LNCaP clone FGC (cell line): ENCODE results near the gene FLYWCH1.

ENCODE experiments used
- DNase-seq: peaks from one replicate; pipeline ENCODE4 v3.0.0-alpha.2; 2011; ENCODE audit warnings: low read depth
- H3K4me3 ChIP-seq: 2 replicates; pipeline ENCODE4 v1.5.1; 2011; ENCODE audit warnings: mild to moderate bottlenecking, low read depth, low read length, control low read depth
- TF ChIP-seq, protein P1 (sequence below): IDR thresholded peaks from 2 replicates; pipeline ENCODE4 v1.5.1; 2012; ENCODE audit warnings: mild to moderate bottlenecking; ENCODE audit not compliant: control insufficient read depth, insufficient read depth; ENCODE audit errors: extremely low read depth

FLYWCH1 gene

DNA sequence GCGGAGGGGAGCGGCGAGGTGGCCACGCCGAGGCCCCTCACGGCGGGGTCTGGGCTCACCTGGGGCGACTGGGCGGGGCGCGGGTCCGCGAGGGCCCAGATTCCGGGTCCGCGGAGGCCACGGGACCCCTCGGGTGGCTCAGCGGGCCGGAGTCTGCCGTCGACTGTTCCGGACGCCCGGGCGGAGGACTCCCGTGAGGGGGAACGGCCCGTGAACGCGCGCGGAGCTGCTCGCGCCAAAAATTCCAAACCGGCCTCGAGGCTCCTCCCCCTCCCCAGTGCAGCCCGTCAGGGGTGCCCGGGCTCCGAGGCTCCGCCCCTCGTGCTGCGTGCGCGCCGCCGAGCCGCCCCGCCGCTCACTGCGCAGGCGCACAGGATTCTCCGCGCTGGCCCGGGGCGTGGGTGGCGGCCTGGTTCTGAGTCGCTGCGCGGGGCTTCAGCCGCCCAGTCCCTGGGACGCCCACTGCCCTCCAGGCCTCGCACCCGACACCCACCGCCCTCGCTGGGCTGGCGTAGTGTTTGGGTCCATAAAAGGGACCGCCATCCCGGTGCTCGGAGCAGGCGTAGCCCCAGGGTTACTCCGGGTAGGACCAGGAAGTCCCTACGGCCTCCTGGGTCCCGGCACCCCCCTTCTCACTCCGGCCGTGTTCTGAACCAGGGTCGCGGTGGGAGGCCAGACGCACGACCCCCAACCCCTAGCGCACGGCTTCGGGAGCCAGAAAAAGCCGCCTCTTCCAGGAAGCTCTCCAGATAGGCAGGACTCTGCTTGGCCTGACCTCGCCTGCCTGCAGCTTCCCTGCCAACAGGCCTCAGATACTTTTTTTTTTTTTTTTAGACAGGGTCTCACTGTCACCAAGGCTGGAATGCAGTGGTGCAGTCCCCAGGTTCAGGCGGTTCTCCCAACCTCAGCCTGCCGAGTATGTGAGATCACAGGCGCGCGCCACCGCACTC is 68.8 kb downstream of the FLYWCH1 start, which contains the start of gene PKMYT1:
TSS of gene PKMYT1 (minus strand) at position 220 of the 950 bp plus-strand sequence. CDS start 789 bp downstream, outside the sequence.
- no peak for DNase-seq
- TF ChIP-seq, protein P1, sequence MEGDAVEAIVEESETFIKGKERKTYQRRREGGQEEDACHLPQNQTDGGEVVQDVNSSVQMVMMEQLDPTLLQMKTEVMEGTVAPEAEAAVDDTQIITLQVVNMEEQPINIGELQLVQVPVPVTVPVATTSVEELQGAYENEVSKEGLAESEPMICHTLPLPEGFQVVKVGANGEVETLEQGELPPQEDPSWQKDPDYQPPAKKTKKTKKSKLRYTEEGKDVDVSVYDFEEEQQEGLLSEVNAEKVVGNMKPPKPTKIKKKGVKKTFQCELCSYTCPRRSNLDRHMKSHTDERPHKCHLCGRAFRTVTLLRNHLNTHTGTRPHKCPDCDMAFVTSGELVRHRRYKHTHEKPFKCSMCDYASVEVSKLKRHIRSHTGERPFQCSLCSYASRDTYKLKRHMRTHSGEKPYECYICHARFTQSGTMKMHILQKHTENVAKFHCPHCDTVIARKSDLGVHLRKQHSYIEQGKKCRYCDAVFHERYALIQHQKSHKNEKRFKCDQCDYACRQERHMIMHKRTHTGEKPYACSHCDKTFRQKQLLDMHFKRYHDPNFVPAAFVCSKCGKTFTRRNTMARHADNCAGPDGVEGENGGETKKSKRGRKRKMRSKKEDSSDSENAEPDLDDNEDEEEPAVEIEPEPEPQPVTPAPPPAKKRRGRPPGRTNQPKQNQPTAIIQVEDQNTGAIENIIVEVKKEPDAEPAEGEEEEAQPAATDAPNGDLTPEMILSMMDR = no peak
- peak within 1 kb of the TSS; percentile 63 for H3K4me3 ChIP-seq

DNA sequence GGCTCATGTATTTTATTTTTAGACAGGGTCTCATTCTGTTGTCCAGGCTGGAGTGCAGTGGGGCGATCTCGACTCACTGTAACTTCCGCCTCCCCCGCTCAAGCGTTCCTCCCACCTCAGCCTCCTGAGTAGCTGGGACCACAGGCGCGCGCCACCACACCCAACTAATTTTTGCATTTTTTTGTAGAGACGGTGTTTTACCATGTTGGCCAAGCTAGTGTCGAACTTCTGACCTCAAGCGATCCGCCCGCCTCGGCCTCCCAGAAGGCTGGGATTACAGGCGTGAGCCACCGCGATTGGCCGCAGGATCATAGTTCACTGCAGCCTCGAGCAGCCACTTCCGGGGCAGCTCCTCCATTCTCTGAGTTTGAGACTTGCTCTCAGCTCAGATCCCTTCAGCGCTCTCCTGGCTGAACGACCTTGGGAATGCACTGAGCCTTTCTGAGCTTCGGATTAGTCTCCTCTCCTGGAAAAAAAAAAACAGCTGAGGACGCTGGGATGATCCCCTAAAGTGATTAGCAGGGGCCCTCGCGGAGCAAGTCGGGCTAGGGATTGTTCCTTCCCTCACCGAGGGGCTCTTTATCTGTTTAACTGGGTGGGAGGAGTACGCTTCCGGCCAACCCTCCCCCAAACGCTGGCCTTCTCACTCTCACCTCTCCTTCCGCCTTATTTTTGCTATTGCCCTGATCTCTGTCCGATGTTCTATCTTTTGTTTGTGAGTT is 69.6 kb downstream of the FLYWCH1 start:
- peak overlapping the region; percentile 63 for H3K4me3 ChIP-seq
- DNase-seq = no peak
- TF ChIP-seq, protein P1 = no peak

DNA sequence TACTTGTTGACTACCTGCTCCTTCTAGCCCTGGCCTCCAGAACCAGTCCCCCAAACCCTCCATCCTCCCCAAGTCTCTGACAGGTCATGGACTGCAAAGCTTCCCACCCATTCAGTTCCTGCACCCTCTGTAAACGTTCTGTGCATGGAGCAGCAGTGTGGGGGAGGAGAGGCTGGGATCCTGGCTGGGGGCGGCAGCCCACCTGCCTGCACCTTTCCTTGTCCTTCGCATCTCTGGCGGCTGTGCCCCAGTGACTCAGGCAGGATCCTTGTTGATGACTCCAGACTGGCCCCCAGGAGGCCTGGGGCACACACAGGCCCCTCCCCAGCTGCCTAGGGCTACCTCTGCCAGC is 70.1 kb downstream of the FLYWCH1 start:
- H3K4me3 ChIP-seq = no peak overlapping the region
- TF ChIP-seq, protein P1 = no peak
- no peak for DNase-seq

DNA sequence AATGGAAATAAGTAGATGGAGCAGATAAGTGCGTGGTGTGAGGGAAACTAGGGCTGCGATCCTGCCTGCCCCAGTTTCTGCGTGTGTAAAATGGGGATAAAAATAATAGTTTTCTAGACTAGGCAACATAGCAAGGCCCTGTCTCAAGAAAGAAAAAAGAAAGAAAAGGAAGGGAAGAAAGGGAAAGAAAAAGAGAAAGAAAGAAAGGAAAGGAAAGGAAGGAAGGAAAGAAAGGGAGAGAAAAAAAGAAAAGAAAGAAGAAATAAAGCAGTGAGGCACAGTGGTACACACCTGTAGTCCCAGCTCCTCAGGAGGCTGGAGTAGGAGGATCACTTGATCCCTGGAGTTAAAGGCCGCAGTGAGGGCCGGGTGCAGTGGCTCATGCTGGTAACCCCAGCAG is 70.7 kb downstream of the FLYWCH1 start:
- TF ChIP-seq, protein P1 = no peak
- DNase-seq = no peak
- no peak overlapping the region for H3K4me3 ChIP-seq

DNA sequence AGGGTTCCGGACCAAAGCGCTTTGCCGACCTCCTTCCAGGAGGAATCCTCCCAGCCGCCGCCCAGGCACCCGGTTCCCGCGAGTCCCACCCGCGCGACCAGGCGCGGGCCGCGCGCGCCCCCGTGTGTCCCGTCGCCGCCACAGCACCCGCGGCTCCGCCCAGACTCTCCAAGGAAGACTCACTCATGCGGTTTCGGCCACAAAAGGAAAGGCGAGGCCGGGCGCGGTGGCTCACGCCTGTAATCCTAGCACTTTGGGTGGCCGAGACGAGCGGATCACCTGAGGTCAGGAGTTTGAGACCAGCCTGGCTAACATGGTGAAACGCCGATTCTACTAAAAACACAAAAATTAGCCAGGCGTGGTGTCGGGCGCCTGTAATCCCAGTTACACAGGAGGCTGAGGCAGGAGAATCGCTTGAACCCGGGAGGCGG is 72.0 kb downstream of the FLYWCH1 start:
- TF ChIP-seq, protein P1 = peak; percentile 92
- H3K4me3 ChIP-seq = no peak overlapping the region
- DNase-seq = no peak

DNA sequence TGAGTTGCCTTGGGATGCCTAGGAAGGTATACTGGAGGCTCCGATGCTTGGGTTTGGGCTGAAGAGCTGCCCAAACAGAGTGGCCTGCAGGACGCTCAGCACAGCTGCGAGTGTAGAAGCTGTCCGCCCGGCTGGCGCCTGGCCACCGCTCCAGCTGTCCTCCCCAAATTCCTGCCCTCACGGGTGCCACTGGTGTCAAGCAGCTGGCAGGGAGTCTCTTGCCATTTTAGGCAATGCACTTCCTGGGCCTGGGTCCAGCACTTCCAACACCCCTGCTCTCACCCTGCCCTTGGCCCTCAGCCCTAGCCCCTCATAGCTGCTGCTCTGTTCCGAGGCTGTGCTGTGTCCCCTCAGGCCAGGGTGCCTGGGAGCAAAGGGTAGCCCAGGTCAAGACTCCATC is 73.7 kb downstream of the FLYWCH1 start:
- TF ChIP-seq, protein P1 = no peak
- DNase-seq = no peak
- H3K4me3 ChIP-seq = no peak overlapping the region
